CD4-positive, alpha-beta T cell treated with Interleukin-17A for 1 hour (primary cell): ENCODE measurements around the gene CIRBP.
"Not testable (repeated sequence)": the region's sequence is repeated elsewhere in the genome, so short reads cannot be mapped to it uniquely, and the experiment has no call there.

Experiments
- DNase-seq: peaks from one replicate; pipeline ENCODE4 v3.0.0-alpha.2; 2020

Gene CIRBP

DNA sequence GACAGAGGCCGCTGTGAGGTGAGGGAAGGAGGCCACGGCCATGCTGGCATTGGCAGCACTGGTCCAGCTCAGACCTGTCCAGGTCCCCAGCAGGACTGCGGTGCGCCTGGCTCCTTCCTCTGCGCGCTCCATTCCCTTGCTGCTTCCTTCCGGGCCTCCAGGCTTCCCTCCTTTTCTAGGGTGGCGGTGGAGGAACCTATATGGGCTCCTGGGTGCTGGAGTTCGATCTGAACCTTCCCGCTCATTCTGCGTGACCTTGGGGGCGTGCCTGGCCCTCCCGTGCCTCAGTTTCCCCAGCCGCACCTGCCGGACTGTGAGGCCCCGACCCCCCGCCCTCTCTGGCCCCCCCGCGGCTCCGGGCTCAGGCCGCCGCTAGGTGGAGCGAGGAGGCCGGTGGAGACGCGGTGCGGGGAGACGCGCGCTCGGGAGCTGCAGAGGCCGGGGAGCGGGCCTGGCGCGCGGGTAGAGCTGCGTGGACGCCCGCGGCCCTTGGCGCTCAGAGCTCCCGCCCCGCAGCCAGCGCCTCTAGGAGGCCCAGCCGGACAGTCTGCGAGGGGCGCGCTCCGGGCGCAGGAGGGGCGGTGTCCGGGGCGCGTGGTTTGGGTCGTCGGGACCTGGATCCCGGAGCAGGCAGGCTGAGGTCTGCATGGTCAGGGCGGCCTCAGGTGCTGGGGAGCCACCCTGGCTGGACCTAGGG is 46.5 kb downstream of the CIRBP start:
- DNase-seq, result peak; percentile 15

DNA sequence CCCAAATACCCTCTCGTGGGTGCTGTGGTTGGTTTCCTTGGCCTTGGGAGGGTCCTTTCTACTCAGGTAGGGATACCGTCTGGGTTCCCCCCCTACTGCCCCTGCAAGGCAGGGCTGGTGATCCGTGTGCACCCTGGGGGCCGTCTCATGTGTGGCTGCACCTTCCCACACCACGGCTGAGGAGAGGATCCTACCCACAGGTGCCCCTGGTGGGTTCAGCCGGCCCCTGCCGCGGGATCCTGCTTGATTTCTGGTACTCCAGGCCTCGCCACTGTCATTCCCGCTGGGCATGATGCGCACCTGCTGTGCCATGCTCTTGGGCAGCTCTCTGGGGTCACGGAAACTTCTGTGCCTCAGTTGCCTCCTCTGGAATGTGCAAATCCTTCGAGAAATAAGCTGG is 47.3 kb downstream of the CIRBP start:
- DNase-seq, result no peak

DNA sequence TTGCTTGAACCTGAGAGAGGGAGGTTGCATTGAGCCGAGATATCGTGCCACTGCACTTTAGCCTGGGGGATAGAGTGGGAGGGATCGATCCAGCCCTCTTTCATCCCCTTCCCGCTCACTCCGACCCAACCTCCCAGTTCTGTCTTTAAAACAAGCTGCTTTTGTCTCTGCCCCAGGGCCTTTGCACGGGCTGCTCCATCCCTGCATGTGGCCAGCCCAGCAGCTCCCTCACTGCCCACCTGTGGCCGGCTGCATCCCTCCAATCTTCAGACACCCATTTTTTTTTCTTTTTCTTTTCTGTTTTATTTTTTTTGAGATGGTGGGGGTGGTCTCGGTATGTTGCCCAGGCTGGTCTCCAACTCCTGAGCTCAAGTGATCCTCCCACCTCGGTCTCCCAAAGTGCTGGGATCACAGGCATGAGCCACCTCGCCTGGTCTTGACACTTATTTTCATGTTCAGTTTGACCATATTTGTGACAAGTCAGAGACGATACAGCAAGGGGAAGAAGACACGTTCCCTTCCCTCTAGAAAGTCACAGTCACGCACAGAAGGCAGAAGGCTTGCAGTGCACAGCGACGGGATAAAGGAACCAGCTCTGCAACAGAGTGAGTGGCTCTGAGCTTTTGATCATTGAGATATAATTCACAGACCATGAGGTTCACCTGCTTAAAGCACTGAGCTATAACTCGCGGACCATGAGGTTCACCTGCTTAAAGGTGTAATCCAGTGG is 48.3 kb downstream of the CIRBP start:
- DNase-seq, result no peak

DNA sequence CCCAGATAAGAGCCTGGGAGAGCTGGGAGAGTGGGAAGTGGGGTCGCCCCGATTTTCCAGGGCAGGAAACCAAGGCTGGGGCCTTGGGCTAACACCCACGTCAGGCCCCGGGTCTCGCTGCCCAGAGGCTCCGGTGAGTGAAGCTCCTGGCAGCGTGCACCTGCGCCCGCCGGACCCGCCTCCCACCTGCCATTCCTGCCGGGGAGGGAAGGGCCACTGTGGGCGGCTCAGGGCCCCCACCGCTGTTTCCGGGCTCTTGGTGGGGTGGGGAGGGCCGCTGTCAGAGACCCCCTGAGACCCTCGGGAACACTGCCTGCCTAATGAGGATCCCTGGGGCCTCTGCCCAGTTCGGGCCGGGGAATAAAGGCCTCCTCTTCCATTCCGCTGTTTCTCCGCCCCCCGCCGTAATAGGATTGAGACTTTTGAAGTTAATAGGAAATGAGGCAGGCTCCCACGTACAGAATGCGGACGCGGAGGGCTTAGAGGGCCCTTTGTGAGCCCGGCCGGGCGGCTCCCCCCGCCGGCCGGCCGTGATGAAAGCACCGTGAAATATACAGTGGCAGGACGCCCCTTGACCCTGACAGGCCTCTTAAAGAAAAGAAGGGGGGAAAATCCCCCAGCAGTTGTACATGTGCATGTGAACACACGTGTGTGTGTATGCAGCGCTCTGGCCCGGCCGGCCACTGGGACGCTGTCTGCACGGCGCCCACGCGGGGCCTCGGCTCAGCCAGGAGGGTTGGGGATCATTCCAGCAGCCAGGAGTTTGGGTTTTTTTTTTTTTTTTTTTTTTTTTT is 49.7 kb downstream of the CIRBP start:
- DNase-seq, result no peak

DNA sequence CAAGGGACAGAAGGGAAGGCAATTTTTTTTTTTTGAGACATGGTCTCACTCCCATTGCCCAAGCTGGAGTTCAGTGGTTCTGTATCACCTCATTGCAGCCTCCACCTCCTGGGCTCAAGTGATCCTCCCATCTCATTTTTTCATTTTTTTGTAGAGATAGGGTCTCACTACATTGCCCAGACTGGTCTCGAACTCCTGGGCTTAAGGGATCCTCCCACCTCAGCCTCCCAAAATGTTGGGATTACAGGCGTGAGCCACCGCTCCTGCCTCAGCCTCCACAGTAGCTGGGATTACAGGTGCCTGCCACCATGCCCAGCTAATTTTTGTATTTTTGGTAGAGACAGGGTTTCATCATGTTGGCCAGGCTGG is 51.1 kb downstream of the CIRBP start:
- DNase-seq, result not testable (repeated sequence)

DNA sequence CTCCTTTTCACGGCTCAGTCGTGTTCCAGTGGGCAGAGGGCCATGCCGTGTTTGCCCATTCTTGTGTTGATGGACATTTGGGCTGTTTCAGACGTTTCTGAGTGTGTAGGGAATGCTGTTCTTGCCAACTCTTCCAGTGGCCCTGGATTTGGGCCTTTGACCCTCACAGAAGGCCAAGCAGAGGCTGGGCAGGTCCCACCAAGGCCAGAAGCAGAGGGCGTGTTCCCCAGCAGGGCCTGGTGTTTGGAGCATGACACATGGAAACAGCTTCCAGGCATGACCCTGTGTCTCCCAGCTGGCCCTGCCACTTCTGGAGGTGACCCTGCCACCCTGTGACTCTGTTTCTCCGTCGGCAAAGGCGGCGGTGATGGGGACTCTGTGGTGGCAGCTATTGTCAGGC is 52.4 kb downstream of the CIRBP start:
- DNase-seq, result no peak

DNA sequence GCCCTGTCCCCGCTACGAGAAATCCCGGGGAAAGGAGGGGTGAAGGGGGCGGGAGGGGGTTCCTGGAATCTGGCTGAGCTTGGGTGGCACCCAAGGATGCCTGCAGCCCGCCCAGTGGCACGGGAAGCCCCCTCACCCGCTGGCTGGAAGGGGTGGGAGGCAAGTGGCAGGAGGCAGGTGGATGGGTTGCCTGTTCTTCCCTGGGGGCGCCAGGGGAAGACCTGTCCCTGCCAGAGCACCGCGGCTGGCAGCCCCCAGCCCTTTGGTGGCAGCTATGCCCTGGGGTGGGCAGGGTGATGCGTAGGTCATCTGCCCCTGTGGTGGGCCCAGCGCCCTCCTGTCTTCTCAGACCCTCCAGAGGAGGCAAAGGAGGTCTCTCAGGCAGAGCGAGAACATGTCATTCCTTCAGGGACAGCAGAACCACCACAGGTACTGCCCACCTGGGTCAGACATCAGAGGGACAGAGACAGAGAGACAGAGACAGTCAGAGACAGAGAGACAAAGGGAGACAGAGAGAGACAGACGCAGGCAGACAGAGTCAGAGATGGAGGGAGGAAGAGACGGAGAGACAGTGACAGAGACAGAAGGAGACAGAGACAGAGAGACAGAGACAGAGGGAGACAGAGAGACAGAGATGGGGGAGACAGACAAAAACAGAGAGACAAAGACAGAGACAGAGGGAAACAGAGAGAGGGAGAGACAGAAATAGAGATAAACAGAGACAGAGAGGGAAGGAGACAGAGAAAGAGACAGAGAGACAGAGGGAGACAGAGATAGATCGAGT is 53.3 kb downstream of the CIRBP start:
- no peak for DNase-seq

DNA sequence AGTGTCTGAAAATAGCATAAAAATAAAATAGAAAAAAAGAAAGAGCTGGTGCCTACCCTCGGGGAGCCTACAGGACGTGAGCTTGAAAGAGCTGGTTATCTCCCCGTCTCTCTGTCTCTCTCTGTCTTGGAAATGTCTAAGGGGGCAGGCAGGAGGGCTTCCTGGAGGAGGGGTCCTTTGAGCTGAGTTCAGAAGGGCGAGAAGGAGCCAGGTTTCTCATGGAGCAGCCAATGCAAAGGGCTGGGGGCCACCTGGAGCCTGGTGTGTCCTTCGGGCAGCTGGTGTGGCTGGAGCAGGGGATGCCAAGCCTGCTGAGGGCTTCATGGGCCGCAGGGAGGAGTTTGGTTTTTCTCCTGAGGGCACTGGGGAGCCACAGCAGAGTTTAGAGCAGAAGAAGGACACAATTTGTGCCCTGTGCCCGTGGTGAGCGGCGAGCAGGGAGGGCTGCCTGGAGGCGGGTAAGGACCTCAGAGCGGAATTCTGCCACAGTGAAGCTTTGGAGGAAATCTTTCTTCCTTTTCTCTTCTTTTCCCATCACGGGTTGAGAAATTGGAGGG is 55.2 kb downstream of the CIRBP start:
- DNase-seq, result no peak
